HG03280 (cell line): ENCODE results near the gene PRKAA1.

Experiments
- ATAC-seq: cut with Tn5 transposase; IDR thresholded peaks from one replicate; pipeline ENCODE4 v1.9.1; 2021; ENCODE audit warnings: mild to moderate bottlenecking, moderate library complexity; ENCODE audit not compliant: unreplicated experiment

PRKAA1 gene

GRCh38 chr5:40781843-40782409 lies 16.2 kb downstream of the PRKAA1 start:
- ATAC-seq: no peak

GRCh38 chr5:40780858-40781257 lies 17.3 kb downstream of the PRKAA1 start:
- ATAC-seq: no peak

- ATAC-seq: no peak
Observed at GRCh38 chr5:40780199-40780598, 18.0 kb downstream of the PRKAA1 start.

GRCh38 chr5:40779561-40779960 lies 18.6 kb downstream of the PRKAA1 start:
- no peak for ATAC-seq

- no peak for ATAC-seq
Observed at GRCh38 chr5:40778133-40778532, 20.0 kb downstream of the PRKAA1 start.

- ATAC-seq: no peak
Observed at GRCh38 chr5:40776658-40776977, 21.6 kb downstream of the PRKAA1 start.

GRCh38 chr5:40775846-40776657 lies 22.1 kb downstream of the PRKAA1 start:
- no peak for ATAC-seq

GRCh38 chr5:40775085-40775845 lies 22.9 kb downstream of the PRKAA1 start:
- ATAC-seq: no peak

- ATAC-seq: no peak
Observed at GRCh38 chr5:40774623-40775022, 23.6 kb downstream of the PRKAA1 start.

- ATAC-seq: no peak
Observed at GRCh38 chr5:40770764-40771163, 27.4 kb downstream of the PRKAA1 start.

- no peak for ATAC-seq
Observed at GRCh38 chr5:40762705-40763104, 35.5 kb downstream of the PRKAA1 start.

GRCh38 chr5:40757400-40757799 lies 40.8 kb downstream of the PRKAA1 start:
- ATAC-seq: no peak

- ATAC-seq: peak; percentile 92
Observed at GRCh38 chr5:40755407-40756365, 42.5 kb downstream of the PRKAA1 start, which contains the start of gene TTC33. TSS of gene TTC33 (minus strand) at chr5:40755961. CDS start at chr5:40747018, 8,943 bp downstream.

GRCh38 chr5:40755093-40755406 lies 43.1 kb downstream of the PRKAA1 start:
- peak; percentile 79 for ATAC-seq

GRCh38 chr5:40754381-40755092 lies 43.6 kb downstream of the PRKAA1 start:
- peak; percentile 30 for ATAC-seq

GRCh38 chr5:40746703-40747102 lies 51.5 kb downstream of the PRKAA1 start:
- ATAC-seq: no peak

GRCh38 chr5:40743771-40744170 lies 54.4 kb downstream of the PRKAA1 start:
- ATAC-seq: no peak

- ATAC-seq: no peak
Observed at GRCh38 chr5:40738502-40738901, 59.7 kb downstream of the PRKAA1 start.

- peak; percentile 76 for ATAC-seq
Observed at GRCh38 chr5:40736103-40736875, 61.9 kb downstream of the PRKAA1 start.
